ENCODE measurements around the gene DERA. TPM values are rescaled to one million over a fixed set of nuclear protein-coding genes. Genes with fewer than 3 reads are reported as not detected.

DERA gene
- total and polyA plus RNA-seq, 8 donors = 10.5 to 22.4 (median 16.3) TPM

DNA sequence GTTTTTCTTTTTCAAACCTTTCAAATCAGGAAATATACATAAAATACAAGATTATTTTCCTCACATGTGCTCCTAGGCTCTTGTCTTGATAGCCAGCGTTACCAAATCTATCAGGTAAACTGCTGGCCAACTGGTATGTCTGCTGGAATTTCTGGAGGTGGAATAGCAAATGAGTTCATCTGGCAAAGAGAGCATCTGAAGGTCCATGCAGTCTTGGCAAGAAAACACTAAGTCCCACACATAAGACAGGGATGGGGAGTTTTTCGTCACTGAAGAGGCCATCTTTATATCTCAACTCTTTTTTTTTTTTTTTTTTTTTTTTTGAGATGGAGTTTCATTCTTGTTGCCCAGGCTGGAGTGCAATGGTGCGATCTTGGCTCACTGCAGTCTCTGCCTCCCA, 60.1 kb downstream of the DERA start:
- Histone ChIP-seq H3K9me3 (no peaks in the 10 kb centered on the region), H3K27ac (no peak overlapping the region), H3K4me1 (no peaks in the 10 kb centered on the region), H3K36me3 (peaks cover 0 to 8% (median 0%) of the 10 kb centered on the region in 3 donors), H3K27me3 (no peaks in the 10 kb centered on the region), H3K4me3 (no peak overlapping the region)
- DNase-seq (no peak), FAIRE-seq (no peak), ATAC-seq (no peak)
- TF ChIP-seq, protein P1, sequence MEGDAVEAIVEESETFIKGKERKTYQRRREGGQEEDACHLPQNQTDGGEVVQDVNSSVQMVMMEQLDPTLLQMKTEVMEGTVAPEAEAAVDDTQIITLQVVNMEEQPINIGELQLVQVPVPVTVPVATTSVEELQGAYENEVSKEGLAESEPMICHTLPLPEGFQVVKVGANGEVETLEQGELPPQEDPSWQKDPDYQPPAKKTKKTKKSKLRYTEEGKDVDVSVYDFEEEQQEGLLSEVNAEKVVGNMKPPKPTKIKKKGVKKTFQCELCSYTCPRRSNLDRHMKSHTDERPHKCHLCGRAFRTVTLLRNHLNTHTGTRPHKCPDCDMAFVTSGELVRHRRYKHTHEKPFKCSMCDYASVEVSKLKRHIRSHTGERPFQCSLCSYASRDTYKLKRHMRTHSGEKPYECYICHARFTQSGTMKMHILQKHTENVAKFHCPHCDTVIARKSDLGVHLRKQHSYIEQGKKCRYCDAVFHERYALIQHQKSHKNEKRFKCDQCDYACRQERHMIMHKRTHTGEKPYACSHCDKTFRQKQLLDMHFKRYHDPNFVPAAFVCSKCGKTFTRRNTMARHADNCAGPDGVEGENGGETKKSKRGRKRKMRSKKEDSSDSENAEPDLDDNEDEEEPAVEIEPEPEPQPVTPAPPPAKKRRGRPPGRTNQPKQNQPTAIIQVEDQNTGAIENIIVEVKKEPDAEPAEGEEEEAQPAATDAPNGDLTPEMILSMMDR (IDR thresholded peaks at IDR 0.05) = no peak
- intact Hi-C loops (cut with DNase I) = no loop called here
- 76 to 78% methylated on average over 3 of the region's 3 CpGs for WGBS, 2 donors

DNA sequence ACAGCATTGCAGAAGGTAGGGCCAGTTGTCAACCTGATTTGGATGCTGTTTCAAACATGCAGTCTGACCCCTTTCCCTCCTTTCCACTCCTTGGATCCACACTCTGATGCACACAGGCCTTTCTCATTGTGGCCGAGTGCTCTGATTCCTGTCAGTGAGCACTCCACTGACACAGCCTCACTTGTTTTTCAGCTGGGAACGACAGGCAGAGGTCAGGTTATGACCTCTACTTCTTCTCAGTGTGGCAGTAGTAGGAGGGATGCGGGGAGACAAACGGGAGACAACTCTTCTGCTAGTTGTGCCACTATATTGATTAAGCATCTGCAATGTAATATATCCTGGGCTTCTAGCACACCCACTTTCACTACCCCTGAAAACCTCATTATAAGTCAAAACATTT, 61.8 kb downstream of the DERA start:
- intact Hi-C loops (cut with DNase I) = no loop called here
- no peaks in the 10 kb centered on the region for H3K9me3 ChIP-seq
- ATAC-seq (no peak), DNase-seq (no peak), FAIRE-seq (no peak)
- no peak overlapping the region for H3K27ac ChIP-seq
- no peak overlapping the region for H3K4me3 ChIP-seq
- 78% methylated on average over 4 of the region's 4 CpGs for WGBS, 2 donors
- no peaks in the 10 kb centered on the region for H3K27me3 ChIP-seq
- TF ChIP-seq, protein P1 (IDR thresholded peaks at IDR 0.05) = no peak
- peaks cover 0 to 8% (median 0%) of the 10 kb centered on the region in 3 donors for H3K36me3 ChIP-seq
- peaks cover 0 to 1% (median 0%) of the 10 kb centered on the region in 3 donors for H3K4me1 ChIP-seq

DNA sequence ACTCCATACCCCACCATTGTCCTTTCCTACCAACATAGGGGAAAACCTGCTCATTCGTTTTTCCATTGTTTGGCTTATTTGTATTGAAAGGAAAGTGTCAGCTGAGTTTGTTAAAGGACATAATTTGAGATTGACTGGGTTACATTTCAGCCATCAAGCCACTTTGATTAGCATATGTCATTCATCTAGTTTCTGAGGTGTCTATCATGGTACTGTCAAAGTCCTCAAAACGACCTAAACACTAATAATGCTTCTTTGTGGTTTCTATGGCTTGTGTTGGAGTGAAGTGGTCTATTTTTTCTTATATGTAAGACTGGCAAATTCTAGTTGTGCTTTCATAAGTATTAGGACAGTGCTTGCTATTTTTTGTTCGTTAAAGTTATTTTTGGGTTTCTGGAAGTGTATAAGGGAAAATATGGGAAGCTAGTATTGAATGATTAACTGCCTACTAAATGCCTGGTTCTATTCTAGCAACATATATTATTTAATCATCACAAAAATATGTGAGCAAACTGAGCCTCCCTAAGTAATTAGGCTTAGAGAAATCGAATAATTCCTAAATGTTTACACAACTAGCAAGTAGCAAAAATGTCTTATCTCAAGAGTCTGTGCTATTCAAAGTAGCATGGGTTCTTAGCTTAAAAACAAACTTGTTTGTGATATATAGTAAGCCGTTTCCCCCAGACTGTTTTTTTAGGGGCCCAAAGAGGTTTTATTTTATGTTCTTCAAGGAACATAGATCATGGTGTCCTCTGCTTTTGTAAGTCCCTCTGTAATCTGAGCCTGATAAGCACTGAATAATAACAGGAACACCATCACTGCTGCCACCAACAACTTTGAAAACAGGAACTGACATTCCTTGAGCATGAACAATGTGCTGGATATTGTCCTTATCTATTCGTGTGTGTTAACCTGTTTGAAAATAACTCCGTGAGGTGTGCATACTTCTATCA, 67.1 kb downstream of the DERA start:
- Histone ChIP-seq H3K27ac (peak overlapping the region in 2 of 4 donors; percentile 34 to 64), H3K9me3 (no peaks in the 10 kb centered on the region), H3K4me3 (no peak overlapping the region), H3K36me3 (no peaks in the 10 kb centered on the region), H3K4me1 (peaks cover 12 to 28% (median 17%) of the 10 kb centered on the region in 3 donors), H3K27me3 (no peaks in the 10 kb centered on the region)
- FAIRE-seq (no peak), DNase-seq (no peak), ATAC-seq (peak; percentile 49 to 76 (median 70))
- 40 to 42% methylated on average over 7 of the region's 7 CpGs for WGBS, 2 donors
- intact Hi-C loops (cut with DNase I) = no loop called here
- TF ChIP-seq, protein P1 (IDR thresholded peaks at IDR 0.05) = no peak

DNA sequence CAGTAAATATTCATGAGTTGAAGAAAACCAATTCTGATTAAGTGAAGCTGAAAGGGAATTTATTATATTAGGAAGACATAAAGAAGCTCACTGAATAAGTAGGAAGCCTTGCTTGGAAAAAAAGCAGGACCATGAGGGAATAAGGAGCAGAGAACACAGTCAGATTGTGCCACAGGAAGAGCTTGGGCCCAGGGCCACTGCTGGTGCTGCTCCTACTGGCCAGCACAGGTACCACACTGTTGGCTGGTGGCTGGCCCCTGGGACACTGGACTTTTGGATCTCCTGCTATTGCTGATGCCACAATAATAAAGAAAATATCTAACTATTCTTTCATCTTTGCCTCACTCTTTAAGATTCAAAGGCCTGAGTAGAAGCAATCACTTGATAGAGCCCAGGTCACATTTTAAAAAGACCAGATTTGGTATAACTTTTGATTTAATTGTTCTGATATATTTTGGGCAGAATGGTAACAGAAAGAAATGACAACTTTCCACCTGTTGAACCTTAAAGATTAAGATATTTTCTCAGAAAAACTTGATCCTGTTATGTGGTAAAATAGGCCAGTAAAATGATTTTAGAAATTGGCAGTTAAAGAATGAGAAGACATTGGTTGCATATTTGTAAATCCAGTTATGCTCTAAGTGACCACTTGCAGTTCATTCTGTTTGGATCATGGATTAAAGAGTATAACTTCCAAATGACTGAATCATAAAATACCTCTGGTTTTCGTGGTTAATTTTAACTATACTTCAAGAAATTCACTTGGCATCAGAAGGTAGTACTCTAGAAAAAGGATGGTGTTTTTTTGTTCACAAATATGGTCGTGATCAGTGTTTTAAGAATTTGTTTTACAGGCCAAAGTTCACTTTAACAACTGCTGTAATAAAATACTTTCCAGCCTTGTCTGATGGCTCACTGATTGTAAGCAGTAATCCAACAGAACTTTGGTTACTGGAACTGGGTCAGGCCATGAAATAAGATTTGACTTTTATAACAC, 68.3 kb downstream of the DERA start:
- TF ChIP-seq, protein P1 (IDR thresholded peaks at IDR 0.05) = peak in 2 of 4 donors; percentile 17 to 39
- DNase-seq (peak in 1 of 6 donors; percentile 32), FAIRE-seq (no peak), ATAC-seq (peak; percentile 45 to 78 (median 58))
- H3K4me1 ChIP-seq = peaks cover 19 to 37% (median 25%) of the 10 kb centered on the region in 3 donors
- no peaks in the 10 kb centered on the region for H3K9me3 ChIP-seq
- peak overlapping the region in 3 of 4 donors; percentile 34 to 64 (median 43) for H3K27ac ChIP-seq
- no peak overlapping the region for H3K4me3 ChIP-seq
- intact Hi-C loops (cut with DNase I) = no loop called here
- H3K27me3 ChIP-seq = no peaks in the 10 kb centered on the region
- H3K36me3 ChIP-seq = no peaks in the 10 kb centered on the region
- WGBS, 2 donors = 19 to 27% methylated on average over 2 of the region's 2 CpGs

Measured in pancreas (tissue), 10 donors.